T1000 (cell line): ENCODE data around the gene KRTAP9-3.
"Not testable (repeated sequence)": the region's sequence is repeated elsewhere in the genome, so short reads cannot be mapped to it uniquely, and the experiment has no call there.

ENCODE experiments used
- DNase-seq: peaks from one replicate; lab custom pipeline; 2025; ENCODE audit warnings: mixed read lengths; lab: John Stamatoyannopoulos, UW

Gene KRTAP9-3

DNA sequence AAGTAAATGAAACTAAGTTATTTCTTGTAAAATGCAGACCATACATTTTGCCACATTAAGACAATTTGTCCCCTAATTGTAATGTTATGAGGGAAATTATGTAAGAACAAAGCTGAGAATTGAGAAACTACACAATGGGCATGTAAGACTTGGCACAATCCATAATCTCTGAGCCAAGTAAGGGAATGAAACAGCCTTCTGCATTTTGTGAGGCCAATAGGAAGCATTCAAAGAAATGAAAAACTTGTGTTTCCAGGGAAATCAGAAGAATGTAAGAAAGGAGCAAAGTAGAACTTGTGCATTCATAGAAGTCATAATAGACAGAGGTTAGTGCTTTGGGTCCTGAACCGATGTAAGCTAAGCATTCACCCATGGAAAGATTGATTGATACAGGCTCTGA is 19.0 kb downstream of the KRTAP9-3 start:
- DNase-seq: no peak

DNA sequence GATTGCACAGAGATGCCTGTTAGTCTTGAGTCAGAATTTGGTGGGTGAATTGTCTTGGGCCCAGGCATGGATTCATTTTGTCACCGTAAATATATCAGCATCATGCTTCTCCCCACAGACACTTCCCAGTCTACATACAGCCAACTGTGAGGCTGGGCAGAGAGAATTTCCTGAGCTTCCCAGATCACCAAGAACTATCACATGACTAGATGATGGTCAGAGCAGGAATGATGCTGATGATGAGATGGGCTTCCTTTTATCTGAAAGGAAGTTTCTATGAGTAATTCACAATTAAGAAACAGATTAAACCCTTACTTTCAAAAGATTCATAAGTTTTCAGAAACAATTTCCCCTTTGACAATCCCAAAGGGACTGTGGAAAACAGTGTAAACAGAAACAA is 22.6 kb downstream of the KRTAP9-3 start:
- DNase-seq: no peak

DNA sequence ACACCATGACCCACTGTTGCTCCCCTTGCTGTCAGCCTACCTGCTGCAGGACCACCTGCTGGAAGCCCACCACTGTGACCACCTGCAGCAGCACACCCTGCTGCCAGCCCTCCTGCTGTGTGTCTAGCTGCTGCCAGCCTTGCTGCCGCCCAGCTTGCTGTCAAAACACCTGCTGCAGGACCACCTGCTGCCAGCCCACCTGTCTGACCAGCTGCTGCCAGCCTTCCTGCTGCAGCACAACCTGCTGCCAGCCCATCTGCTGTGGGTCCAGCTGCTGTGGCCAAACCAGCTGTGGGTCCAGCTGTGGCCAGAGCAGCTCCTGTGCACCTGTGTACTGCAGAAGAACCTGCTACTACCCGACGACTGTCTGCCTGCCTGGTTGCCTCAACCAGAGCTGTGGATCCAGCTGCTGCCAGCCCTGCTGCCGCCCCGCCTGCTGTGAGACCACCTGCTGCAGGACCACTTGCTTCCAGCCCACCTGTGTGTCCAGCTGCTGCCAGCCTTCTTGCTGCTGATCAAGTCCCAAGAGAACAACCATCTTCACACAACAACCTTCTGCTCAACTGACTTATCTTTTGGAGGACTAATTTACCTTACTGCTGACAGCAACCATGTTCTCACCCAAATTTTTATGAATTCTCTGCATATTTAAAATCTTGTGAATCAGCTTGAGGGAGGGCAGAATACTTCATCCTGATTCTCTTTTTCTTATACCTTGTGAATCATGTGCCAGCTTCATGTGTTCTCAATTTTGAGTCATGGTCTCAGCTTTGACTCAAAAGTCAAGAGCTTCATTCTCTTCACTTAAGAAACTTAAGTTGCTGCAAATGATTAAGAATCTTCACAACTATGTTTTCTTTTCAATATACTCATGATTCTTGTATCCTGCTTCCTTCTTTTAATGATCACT is 23.4 kb downstream of the KRTAP9-3 start, which contains the start of gene KRTAP9-9:
KRTAP9-9 (plus strand) TSS at position 4 of the 910 bp plus-strand sequence.
- DNase-seq: not testable (repeated sequence)

DNA sequence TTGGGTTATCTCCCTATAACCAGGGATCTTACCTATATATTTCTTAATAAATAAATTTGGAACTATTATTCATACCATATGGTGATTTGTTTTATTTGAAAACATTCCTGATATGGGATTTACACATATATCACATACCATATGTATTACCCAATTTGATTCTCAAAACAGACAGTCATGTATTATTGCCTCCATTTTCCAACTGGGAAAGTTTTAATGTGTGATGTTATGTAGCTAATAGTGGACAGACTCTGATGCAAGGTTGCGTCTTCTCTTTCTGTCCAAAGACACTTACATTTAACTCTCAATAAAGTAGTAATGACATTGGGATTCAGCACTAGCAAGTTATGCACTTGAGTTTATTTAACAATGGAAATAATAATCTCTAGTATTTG is 24.0 kb downstream of the KRTAP9-3 start:
- no peak for DNase-seq

DNA sequence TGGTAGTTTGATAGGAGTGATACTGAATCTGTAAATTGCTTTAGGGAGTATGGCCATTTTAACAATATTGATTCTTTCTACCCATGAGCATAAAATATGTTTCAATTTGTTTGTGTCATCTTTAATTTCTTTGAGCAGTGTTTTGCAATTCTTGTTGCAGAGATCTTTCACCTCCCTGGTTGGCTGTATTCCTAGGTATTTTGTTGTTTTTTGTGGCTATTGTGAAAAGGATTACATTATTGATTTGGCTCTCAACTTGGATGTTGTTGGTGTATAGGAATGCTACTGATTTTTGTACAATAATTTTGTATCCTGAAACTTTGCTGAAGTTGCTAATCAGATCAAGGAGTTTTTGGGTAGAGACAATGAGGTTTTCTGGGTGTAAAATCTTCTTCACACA is 26.2 kb downstream of the KRTAP9-3 start:
- DNase-seq: no peak

DNA sequence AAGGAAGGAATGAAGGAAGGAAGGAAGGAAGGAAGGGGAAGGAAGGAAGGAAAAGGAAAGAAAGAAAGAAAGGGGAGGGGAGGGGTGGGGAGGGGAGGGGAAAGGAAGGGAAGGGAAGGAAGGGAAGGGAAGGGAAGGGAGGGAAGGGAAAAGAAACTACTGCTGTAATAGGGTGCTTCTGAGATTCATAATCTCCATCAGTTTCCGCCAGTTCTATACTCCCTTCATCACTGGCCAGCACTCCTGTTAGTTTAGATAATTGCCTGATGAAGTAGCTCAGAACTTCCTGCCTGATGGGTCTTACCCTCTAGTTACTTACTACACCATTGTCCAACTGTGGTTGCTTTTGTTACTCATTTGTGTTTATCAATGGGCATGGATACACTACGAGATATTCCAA is 31.0 kb downstream of the KRTAP9-3 start:
- DNase-seq: no peak

DNA sequence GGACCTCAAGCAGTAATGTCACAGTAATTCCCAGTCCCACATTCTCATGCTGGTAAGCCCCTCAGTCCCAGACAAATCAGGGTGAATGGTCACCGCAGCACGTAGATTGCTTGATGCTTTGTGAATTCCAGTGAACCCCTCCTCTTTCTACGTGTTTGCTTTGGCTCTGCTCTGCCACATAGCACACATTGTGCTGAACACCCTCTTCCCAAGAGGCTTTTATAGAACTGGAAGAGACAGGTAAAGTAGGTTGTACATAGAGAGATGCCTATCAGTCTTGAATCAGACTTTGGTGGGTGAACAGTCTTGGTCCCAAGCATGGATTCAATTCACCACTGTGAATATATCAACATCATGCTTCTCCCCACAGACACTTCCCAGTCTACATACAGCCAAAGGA is 32.4 kb downstream of the KRTAP9-3 start:
- no peak for DNase-seq

DNA sequence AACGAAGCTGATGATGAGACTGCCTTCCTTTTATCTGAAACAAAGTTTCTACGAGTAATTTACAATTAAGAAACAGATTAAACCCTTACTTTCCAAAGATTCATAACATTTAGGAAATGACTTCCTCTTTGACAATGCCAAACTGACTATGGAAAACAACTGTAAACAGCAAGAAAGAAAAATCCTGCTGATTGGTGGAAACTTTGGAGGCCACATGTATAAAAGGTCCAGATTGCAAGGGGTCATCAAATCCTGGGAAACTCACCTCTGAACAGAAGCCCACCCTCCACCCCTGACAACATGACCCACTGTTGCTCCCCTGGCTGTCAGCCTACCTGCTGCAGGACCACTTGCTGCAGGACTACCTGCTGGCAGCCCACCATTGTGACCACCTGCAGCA is 32.8 kb downstream of the KRTAP9-3 start, which contains the start of gene KRTAP9-6:
KRTAP9-6 (plus strand) TSS at position 301 of the 400 bp plus-strand sequence; CDS start at position 301, 0 bp downstream.
- no peak for DNase-seq

DNA sequence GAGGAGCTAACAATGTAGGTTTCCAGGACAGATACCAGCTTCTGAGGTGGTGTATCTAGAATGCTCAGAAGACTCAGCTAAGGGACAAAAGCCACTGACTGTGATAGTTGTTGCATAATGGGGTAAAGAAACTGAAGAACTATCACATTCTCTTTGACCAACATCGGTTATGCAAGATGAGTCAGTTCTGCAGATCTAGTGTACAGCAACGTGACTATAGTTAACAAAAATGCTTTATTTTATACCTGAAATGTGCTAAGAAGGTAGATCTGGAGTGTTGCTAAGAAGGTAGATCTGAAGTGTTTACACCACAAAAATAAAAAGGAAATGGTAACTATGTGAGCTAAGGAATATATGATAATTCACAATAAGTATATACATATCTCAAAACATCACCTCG is 35.5 kb downstream of the KRTAP9-3 start:
- no peak for DNase-seq

DNA sequence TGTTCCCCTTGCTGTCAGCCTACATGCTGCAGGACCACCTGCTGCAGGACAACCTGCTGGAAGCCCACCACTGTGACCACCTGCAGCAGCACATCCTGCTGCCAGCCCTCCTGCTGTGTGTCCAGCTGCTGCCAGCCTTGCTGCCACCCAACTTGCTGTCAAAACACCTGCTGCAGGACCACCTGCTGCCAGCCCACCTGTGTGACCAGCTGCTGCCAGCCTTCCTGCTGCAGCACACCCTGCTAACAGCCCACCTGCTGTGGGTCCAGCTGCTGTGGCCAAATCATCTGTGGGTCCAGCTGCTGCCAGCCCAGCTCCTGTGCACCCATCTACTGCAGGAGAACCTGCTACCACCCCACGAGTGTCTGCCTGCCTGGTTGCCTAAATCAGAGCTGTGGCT is 39.1 kb downstream of the KRTAP9-3 start:
- not testable (repeated sequence) for DNase-seq

DNA sequence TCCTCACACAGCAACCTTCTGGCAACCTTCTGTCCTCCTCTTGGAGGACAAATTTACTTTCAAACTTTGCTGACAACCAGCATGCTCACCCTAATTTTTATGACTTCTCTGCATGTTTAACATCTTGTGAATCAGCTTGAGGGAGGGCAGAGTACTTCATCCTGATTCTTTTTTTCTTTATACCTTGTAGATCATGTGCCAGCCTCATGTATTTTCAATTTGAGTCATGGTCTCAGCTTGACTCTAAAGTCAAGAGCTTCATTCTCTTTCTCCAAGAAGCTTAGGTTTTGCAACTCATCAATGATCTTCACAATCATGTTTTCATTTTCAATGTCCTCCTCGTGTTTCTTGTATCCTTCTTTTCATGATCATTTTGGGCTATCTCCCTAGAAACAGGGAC is 39.6 kb downstream of the KRTAP9-3 start:
- no peak for DNase-seq

DNA sequence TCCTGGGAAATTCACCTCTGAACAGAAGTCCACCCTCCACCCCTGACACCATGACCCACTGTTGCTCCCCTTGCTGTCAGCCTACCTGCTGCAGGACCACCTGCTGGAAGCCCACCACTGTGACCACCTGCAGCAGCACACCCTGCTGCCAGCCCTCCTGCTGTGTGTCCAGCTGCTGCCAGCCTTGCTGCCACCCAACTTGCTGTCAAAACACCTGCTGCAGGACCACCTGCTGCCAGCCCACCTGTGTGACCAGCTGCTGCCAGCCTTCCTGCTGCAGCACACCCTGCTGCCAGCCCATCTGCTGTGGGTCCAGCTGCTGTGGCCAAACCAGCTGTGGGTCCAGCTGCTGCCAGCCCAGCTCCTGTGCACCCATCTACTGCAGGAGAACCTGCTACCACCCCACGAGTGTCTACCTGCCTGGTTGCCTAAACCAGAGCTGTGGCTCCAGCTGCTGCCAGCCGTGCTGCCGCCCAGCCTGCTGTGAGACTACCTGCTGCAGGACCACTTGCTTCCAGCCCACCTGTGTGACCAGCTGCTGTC is 43.5 kb downstream of the KRTAP9-3 start, which contains the start of gene KRTAP9-7:
KRTAP9-7 (plus strand) TSS at position 51 of the 543 bp plus-strand sequence; CDS start at position 51, 0 bp downstream.
- DNase-seq: not testable (repeated sequence)

DNA sequence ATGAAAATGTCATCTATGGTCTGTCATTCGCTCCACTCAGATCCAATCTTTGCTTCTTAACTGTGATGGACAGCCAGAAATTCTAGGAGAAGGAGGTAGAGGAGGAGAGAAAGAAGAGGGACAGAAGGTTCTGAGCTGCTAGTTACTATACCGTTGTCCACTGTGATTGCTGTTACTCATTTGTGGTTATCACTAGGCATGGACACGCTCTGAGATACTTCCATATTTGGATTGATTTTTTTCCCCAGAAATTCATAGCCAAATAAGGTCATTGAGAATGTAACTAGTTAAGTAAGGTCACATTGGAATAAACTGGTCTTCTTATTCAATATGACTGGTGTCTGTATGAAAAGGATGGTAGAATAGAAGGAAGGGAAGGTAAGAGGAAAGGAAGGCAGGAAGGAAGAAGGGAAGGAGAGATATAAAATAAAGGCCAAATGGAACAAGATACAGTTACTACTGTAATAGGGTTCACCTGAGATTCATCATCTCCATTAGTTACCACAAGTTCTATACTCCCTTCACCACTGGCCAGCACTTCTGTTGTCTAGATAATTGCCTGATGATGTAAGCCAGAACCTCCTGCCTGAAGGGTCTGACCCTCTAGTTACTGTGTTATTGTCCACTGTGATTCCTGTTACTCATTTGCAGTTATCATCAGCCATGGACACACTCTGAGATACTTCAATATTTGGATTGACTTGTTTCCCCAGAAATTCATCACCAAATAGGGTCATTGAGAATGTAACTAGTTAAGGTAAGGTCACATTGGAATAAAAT is 46.1 kb downstream of the KRTAP9-3 start:
- DNase-seq: no peak
